AG04449 (cell line): ENCODE results near the gene TMSB4X.
A peak's percentile ranks its signal among the peaks of the same experiment; 100 is the strongest.

ENCODE experiments used
- CTCF ChIA-PET: fragments of 350-600 bp; formaldehyde crosslinking; extraction: SDS; loops from one replicate; lab custom pipeline; 2021; ENCODE audit warnings: antibody characterized with exemption; lab: Yijun Ruan, JAX
- POLR2A ChIA-PET: fragments of 400-600, 350-600 bp; formaldehyde crosslinking; extraction: SDS; loops from one replicate; lab custom pipeline; 2020; ENCODE audit warnings: antibody characterized with exemption, inconsistent platforms; lab: Yijun Ruan, JAX
- DNase-seq: peaks from one replicate; pipeline ENCODE4 v3.0.0-alpha.2; 2010; ENCODE audit warnings: low read depth, low spot score
- H3K4me3 ChIP-seq: 2 replicates; pipeline ENCODE4 v1.5.1; 2011; ENCODE audit warnings: low read depth, mild to moderate bottlenecking, control low read depth, low read length
- CTCF ChIP-seq: IDR thresholded peaks from one replicate; pipeline ENCODE4 v1.5.1; 2011; ENCODE audit warnings: mild to moderate bottlenecking, moderate library complexity, low read length, control low read depth, inconsistent platforms; ENCODE audit not compliant: insufficient read depth; ENCODE audit errors: missing control alignments

Gene TMSB4X

DNA sequence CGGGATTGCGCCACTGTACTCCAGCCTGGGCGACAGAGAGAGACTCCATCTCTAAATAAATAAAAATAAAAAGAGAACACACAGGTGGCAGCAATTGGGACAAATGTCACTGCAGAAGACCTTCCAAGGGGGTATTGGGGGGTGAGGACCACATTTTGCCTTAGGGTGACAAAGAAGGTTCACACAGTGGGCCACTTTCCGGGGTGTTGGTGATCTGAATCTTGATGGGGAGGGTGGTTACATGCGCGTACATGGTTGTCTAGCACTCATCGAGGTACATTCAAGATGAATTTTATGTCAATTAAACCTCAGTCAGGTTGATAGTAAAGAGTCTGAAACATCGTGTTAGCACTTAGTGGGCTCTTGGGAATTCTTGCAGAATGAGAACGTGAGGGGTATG is 20.5 kb upstream of the TMSB4X start:
- DNase-seq: no peak
- ChIA-PET POLR2A (no interaction called here), CTCF (interaction anchor here (1.3 kb wide), 1 partner anchor 20 kb away, joined by 3 read pairs; no protein-coding TSS in a partner anchor)
- no peak overlapping the region for H3K4me3 ChIP-seq
- TF ChIP-seq CTCF: no peak

DNA sequence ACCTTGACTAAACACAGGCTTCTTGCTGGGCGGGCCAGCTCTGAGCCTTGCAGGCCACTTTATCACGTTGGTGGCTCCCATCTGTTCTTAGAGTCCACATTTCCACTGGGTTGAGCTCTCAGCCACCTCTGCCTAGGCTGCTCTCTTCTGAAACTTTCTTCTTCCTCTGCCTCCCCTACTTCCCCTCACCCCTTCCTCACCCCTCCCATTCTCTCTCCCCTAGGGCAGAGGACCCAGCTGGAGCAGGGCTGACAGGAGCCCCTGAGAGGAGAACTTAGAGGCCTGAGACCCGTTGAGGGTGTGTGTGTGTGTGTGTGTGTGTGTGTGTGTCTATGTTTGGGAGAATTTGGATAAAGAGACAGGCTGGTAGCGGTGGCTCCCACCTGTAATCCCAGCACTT is 19.9 kb upstream of the TMSB4X start:
- no peak for DNase-seq
- POLR2A ChIA-PET: interaction anchor here (1.7 kb wide), 1 partner anchor 23 kb away, joined by 8 read pairs; no protein-coding TSS in a partner anchor

GRCh38 chrX:12955882-12956703 is 18.8 kb upstream of the TMSB4X start:
- DNase-seq: peak; percentile 40
- TF ChIP-seq CTCF: no peak
- POLR2A ChIA-PET: interaction anchor here (0.6 to 2.9 kb wide), 5 partner anchors 19 to 532 kb away, joined by 3 to 15 read pairs (median 3); partner anchors contain the start of gene TMSB4X
- CTCF ChIA-PET: interaction anchor here (1.3 to 2.0 kb wide), 2 partner anchors 10 to 551 kb away, joined by 4 to 8 read pairs; no protein-coding TSS in a partner anchor
- H3K4me3 ChIP-seq: no peak overlapping the region

More for the DNA sequence above, 19.9 kb upstream of the TMSB4X start:
- CTCF ChIA-PET: interaction anchor here (1.3 kb wide), 2 partner anchors 9 to 19 kb away, joined by 3 to 8 read pairs; no protein-coding TSS in a partner anchor
- no peak overlapping the region for H3K4me3 ChIP-seq
- TF ChIP-seq CTCF: no peak

DNA sequence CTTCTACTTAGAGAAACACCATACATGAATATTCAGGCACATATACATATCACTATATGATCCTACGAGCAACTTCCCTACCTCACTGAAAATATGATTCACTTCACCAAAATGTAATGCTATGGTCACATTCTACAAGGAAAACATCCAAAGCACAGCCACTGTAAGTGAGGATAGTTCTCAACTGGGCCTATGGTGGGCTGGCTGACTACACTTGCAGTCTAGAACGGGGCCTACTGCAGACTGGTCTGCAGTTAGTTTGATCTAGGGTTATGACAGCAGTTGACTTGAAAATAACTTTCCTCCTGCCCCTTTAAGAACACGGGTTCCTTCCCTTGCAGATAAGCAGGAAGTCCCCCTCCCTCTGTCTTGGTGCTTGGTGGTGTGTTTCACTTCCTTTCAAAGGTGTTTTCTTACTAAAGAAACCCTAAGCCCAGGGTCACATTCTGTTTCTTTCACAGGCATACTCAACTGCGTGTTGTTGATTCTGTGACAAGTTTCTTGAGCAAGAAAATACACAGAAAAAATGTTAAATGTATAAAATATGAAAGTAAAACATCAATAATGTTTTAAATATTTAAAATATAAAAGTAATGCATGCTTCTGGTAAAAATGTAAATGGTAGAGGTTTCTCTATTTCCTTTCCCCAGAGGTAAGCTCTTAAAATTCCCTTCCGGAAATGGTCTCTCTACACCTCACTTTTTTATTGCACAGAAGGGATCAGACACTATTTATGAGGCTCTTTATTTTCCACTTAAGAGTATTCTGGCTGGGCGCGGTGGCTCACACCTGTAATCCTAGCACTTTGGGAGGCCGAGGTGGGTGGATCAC is 18.0 kb upstream of the TMSB4X start:
- ChIA-PET POLR2A (interaction anchor here (0.8 to 2.9 kb wide), 2 partner anchors 18 to 531 kb away, joined by 3 to 15 read pairs; partner anchors contain the start of gene TMSB4X), CTCF (interaction anchor here (1.3 to 2.0 kb wide), 3 partner anchors 11 to 550 kb away, joined by 4 to 11 read pairs (median 5); no protein-coding TSS in a partner anchor)
- no peak for TF ChIP-seq CTCF
- no peak for DNase-seq
- H3K4me3 ChIP-seq: no peak overlapping the region

DNA sequence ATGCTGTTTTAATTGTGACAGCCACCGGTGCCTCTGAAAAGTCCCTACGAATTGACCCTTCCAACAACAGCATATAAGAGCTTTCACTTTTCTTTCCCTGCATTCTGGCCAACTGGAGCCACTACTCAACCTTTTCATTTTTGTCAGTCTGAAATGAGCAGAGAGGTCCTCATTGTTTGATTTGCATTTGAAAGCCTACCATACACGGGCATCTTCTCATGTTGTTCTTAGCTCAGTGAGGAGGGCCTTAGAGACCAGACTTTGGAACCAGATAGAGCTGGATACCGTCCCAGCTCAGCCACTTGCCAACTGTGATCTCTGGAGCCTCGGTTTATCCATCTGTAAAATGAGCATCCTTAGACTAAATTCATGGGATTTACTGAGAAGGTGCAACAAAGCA is 16.9 kb upstream of the TMSB4X start:
- TF ChIP-seq CTCF: no peak
- ChIA-PET POLR2A (interaction anchor here (2.9 kb wide), 1 partner anchor 17 kb away, joined by 15 read pairs; the partner anchor contains the start of gene TMSB4X), CTCF (interaction anchor here (1.3 to 2.0 kb wide), 2 partner anchors 12 to 13 kb away, joined by 5 to 11 read pairs; no protein-coding TSS in a partner anchor)
- no peak overlapping the region for H3K4me3 ChIP-seq
- DNase-seq: no peak
